Activated T-cell treated with anti-CD3 and anti-CD28 coated beads, Interleukin-2, amount 50 U/mL, for 1 hour (primary cell): ENCODE data around the gene MAN1A2.
A peak's percentile ranks its signal among the peaks of the same experiment; 100 is the strongest.
"Not testable (repeated sequence)": the region's sequence is repeated elsewhere in the genome, so short reads cannot be mapped to it uniquely, and the experiment has no call there.

ENCODE experiments used
- DNase-seq: peaks from one replicate; pipeline ENCODE4 v3.0.0-alpha.2; 2020

Gene MAN1A2

GRCh38 chr1:117501281-117501680, 134.0 kb downstream of the MAN1A2 start:
- no peak for DNase-seq

GRCh38 chr1:117511273-117511672, 144.0 kb downstream of the MAN1A2 start:
- DNase-seq = no peak

GRCh38 chr1:117512728-117513321, 145.6 kb downstream of the MAN1A2 start:
- DNase-seq = no peak

GRCh38 chr1:117523111-117523510, 155.9 kb downstream of the MAN1A2 start:
- DNase-seq = no peak

GRCh38 chr1:117527074-117527473, 159.8 kb downstream of the MAN1A2 start:
- no peak for DNase-seq

- no peak for DNase-seq
Measured at GRCh38 chr1:117527566-117528102, 160.4 kb downstream of the MAN1A2 start.

- DNase-seq = no peak
Measured at GRCh38 chr1:117529683-117530082, 162.4 kb downstream of the MAN1A2 start.

- DNase-seq = no peak
Measured at GRCh38 chr1:117531222-117531621, 164.0 kb downstream of the MAN1A2 start.

GRCh38 chr1:117534995-117535467, 167.8 kb downstream of the MAN1A2 start:
- peak; percentile 55 for DNase-seq

GRCh38 chr1:117535821-117536220, 168.6 kb downstream of the MAN1A2 start:
- DNase-seq = no peak

- no peak for DNase-seq
Measured at GRCh38 chr1:117537291-117537920, 170.2 kb downstream of the MAN1A2 start.

GRCh38 chr1:117540532-117540931, 173.3 kb downstream of the MAN1A2 start:
- DNase-seq = no peak

- DNase-seq = no peak
Measured at GRCh38 chr1:117541003-117541402, 173.8 kb downstream of the MAN1A2 start.

- no peak for DNase-seq
Measured at GRCh38 chr1:117541585-117541984, 174.3 kb downstream of the MAN1A2 start.

- no peak for DNase-seq
Measured at GRCh38 chr1:117544509-117545109, 177.4 kb downstream of the MAN1A2 start.

- DNase-seq = no peak
Measured at GRCh38 chr1:117546467-117546866, 179.2 kb downstream of the MAN1A2 start.

- DNase-seq = no peak
Measured at GRCh38 chr1:117553471-117553870, 186.2 kb downstream of the MAN1A2 start.

GRCh38 chr1:117555806-117556205, 188.6 kb downstream of the MAN1A2 start:
- DNase-seq = no peak

- no peak for DNase-seq
Measured at GRCh38 chr1:117556341-117556740, 189.1 kb downstream of the MAN1A2 start.

GRCh38 chr1:117556976-117557375, 189.7 kb downstream of the MAN1A2 start:
- no peak for DNase-seq

GRCh38 chr1:117558451-117558850, 191.2 kb downstream of the MAN1A2 start:
- DNase-seq = not testable (repeated sequence)

- no peak for DNase-seq
Measured at GRCh38 chr1:117559139-117559538, 191.9 kb downstream of the MAN1A2 start.

- no peak for DNase-seq
Measured at GRCh38 chr1:117559985-117560384, 192.7 kb downstream of the MAN1A2 start.

- no peak for DNase-seq
Measured at GRCh38 chr1:117561071-117561470, 193.8 kb downstream of the MAN1A2 start.
